Fibroblast of pulmonary artery (primary cell): ENCODE measurements around the gene CPLX1.

Source experiments
- DNase-seq: peaks from one replicate; pipeline ENCODE4 v3.0.0-alpha.2; 2010; ENCODE audit warnings: low read depth
- H3K4me3 ChIP-seq: replicated peaks from 2 replicates; pipeline ENCODE4 v1.5.1; 2011; ENCODE audit warnings: low read depth, mild to moderate bottlenecking, control low read depth, low read length, moderate library complexity
- CTCF ChIP-seq: IDR thresholded peaks from 2 replicates; pipeline ENCODE4 v1.5.1; 2011; ENCODE audit warnings: mild to moderate bottlenecking, control low read depth, low read length, inconsistent platforms; ENCODE audit errors: missing control alignments

CPLX1 gene

GRCh38 chr4:825063-825970 lies 612 bp downstream of the CPLX1 start:
- DNase-seq = peak; percentile 18
- TF ChIP-seq CTCF = no peak
- peak overlapping the region; percentile 7 for H3K4me3 ChIP-seq

- TF ChIP-seq CTCF = no peak
- no peak overlapping the region for H3K4me3 ChIP-seq
- DNase-seq = no peak
Observed at GRCh38 chr4:824461-825062, 1.4 kb downstream of the CPLX1 start.

- H3K4me3 ChIP-seq = no peak overlapping the region
Observed at GRCh38 chr4:823761-824460, 2.0 kb downstream of the CPLX1 start.

GRCh38 chr4:823176-823760 lies 2.7 kb downstream of the CPLX1 start:
- DNase-seq = no peak
- no peak for TF ChIP-seq CTCF
- no peak overlapping the region for H3K4me3 ChIP-seq

More at GRCh38 chr4:823761-824460, 2.0 kb downstream of the CPLX1 start:
- TF ChIP-seq CTCF = no peak
- no peak for DNase-seq

GRCh38 chr4:822361-823175 lies 3.4 kb downstream of the CPLX1 start:
- no peak overlapping the region for H3K4me3 ChIP-seq
- no peak for TF ChIP-seq CTCF
- DNase-seq = no peak

GRCh38 chr4:821631-822030 lies 4.3 kb downstream of the CPLX1 start:
- DNase-seq = no peak
- TF ChIP-seq CTCF = no peak
- no peak overlapping the region for H3K4me3 ChIP-seq
